ENCODE measurements around the gene FCRL1. TPM values are rescaled to one million over a fixed set of nuclear protein-coding genes. Genes with fewer than 3 reads are reported as not detected.

Gene FCRL1
- total and polyA plus RNA-seq, 2 of the 8 experiments (the other 6 are each of a cell fraction or from before 2014, with no cell fraction given), result not detected

DNA sequence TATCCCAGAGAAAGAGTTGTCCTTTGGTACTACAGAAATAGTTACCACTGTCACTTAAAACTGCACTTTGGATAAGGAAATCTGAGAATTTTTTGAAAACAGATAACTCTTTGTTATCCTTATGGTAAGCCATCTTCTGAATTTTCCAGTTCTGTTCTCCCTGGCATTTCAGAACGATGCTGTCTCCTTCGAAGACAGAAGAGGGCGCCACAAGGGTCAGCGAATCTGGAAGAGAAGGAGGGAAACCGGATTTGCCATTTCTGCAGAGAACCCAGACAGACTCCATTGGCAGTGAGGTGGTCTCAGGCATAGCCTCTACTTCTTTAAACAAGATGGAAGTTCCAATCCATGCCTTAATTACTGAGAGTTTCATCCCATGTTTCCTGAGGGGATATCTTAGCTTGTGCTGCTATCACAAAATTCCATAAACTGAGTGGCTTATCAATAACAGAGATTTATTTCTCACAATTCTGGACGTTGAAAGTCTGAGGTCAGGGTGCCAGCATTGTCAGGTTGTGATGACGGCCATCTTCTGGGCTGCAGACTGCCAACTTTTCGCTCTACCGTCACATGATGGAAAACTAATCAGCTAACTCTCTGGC is 49.4 kb downstream of the FCRL1 start (continued):
- TF ChIP-seq CREB1 (IDR thresholded peaks at IDR 0.05), result no peak
- TF ChIP-seq, protein P1, sequence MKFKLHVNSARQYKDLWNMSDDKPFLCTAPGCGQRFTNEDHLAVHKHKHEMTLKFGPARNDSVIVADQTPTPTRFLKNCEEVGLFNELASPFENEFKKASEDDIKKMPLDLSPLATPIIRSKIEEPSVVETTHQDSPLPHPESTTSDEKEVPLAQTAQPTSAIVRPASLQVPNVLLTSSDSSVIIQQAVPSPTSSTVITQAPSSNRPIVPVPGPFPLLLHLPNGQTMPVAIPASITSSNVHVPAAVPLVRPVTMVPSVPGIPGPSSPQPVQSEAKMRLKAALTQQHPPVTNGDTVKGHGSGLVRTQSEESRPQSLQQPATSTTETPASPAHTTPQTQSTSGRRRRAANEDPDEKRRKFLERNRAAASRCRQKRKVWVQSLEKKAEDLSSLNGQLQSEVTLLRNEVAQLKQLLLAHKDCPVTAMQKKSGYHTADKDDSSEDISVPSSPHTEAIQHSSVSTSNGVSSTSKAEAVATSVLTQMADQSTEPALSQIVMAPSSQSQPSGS (IDR thresholded peaks at IDR 0.05; ENCODE audit: low read length), result no peak
- TF ChIP-seq, protein P2, sequence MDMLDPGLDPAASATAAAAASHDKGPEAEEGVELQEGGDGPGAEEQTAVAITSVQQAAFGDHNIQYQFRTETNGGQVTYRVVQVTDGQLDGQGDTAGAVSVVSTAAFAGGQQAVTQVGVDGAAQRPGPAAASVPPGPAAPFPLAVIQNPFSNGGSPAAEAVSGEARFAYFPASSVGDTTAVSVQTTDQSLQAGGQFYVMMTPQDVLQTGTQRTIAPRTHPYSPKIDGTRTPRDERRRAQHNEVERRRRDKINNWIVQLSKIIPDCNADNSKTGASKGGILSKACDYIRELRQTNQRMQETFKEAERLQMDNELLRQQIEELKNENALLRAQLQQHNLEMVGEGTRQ (IDR thresholded peaks at IDR 0.05; ENCODE audit: low read length), result no peak
- TF ChIP-seq, protein P3, sequence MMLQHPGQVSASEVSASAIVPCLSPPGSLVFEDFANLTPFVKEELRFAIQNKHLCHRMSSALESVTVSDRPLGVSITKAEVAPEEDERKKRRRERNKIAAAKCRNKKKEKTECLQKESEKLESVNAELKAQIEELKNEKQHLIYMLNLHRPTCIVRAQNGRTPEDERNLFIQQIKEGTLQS (IDR thresholded peaks at IDR 0.05; ENCODE audit: insufficient read depth, low read depth, low read length), result no peak

All from H1 (cell line).